ENCODE data around the gene SLC44A4. TPM values are rescaled to one million over a fixed set of nuclear protein-coding genes. Genes with fewer than 3 reads are reported as not detected.

Gene SLC44A4
- total RNA-seq (2021) (not detected in 2 replicates), Bru-seq, nascent RNA (percentile 18 among the genes with signal in this experiment), BruChase-seq, experiment 1, labeled RNA remaining after a 2-hour chase (percentile 14 among the genes with signal in this experiment), BruChase-seq, experiment 2, labeled RNA remaining after a 6-hour chase (percentile 17 among the genes with signal in this experiment)
- long read RNA-seq, partial matches to known transcripts, result 1 of 1 reads
- long read RNA-seq, other reads (novel, unspliced or antisense), result 0 of 1 reads

- no peak for DNase-seq (ENCODE audit: low spot score)
- Histone ChIP-seq H3K9me3 (ENCODE audit: low read depth, low read length, poor library complexity, severe bottlenecking) (no peaks in the 10 kb centered on the region), H3K27ac (ENCODE audit: low read depth, low read length, poor library complexity, severe bottlenecking) (no peak within 1 kb of the TSS), H3K36me3 (ENCODE audit: insufficient read depth, low read length, poor library complexity, severe bottlenecking) (peaks cover 40% of the 10 kb centered on the region), H3K4me1 (ENCODE audit: insufficient read depth, low read length, poor library complexity, severe bottlenecking) (no peaks in the 10 kb centered on the region), H3K27me3 (replicated peaks; ENCODE audit: insufficient read depth, low read depth, low read length, poor library complexity) (no peaks in the 10 kb centered on the region), H3K4me3 (ENCODE audit: low read depth, low read length, poor library complexity, severe bottlenecking) (no peak within 1 kb of the TSS)
- ChIA-PET POLR2A (ENCODE audit: low non-redundant PET) (interaction anchor here (0.6 kb wide), 1 partner anchor 15 kb away, joined by 3 read pairs; no protein-coding TSS in a partner anchor), CTCF (no interaction called here)
- no peak for TF ChIP-seq CTCF (conservative IDR thresholded peaks at IDR 0.05; ENCODE audit: low read depth, low read length)
- no peak for TF ChIP-seq EZH2 (IDR thresholded peaks at IDR 0.05; ENCODE audit: borderline replicate concordance, low read depth, low read length, poor library complexity, severe bottlenecking)
- no TSS peak for BruUV-seq (replicated peaks)
- intact Hi-C loops (cut with micrococcal nuclease; ENCODE audit: unreplicated experiment), result no loop called here
Observed at GRCh38 chr6:31878726-31879125, at the start of gene SLC44A4. Gene SLC44A4 (minus strand): TSS chr6:31878997. CDS start chr6:31878980, 17 bp downstream.

GRCh38 chr6:31928672-31928939, 49.8 kb upstream of the SLC44A4 start:
- BruUV-seq (replicated peaks), result no TSS peak

GRCh38 chr6:31927863-31928671, 49.3 kb upstream of the SLC44A4 start:
- Histone ChIP-seq H3K4me1 (ENCODE audit: insufficient read depth, low read length, poor library complexity, severe bottlenecking) (no peaks in the 10 kb centered on the region), H3K9me3 (ENCODE audit: low read depth, low read length, poor library complexity, severe bottlenecking) (no peaks in the 10 kb centered on the region), H3K4me3 (ENCODE audit: low read depth, low read length, poor library complexity, severe bottlenecking) (no peak overlapping the region), H3K27me3 (replicated peaks; ENCODE audit: insufficient read depth, low read depth, low read length, poor library complexity) (no peaks in the 10 kb centered on the region), H3K36me3 (ENCODE audit: insufficient read depth, low read length, poor library complexity, severe bottlenecking) (no peaks in the 10 kb centered on the region), H3K27ac (ENCODE audit: low read depth, low read length, poor library complexity, severe bottlenecking) (no peak overlapping the region)
- intact Hi-C loops (cut with micrococcal nuclease; ENCODE audit: unreplicated experiment), result no loop called here
- no peak for TF ChIP-seq CTCF (conservative IDR thresholded peaks at IDR 0.05; ENCODE audit: low read depth, low read length)
- CTCF ChIA-PET, result interaction anchor here (0.5 kb wide), 1 partner anchor 46 kb away, joined by 4 read pairs; no protein-coding TSS in a partner anchor
- no peak for DNase-seq (ENCODE audit: low spot score)
- no TSS peak for BruUV-seq (replicated peaks)
- POLR2A ChIA-PET (ENCODE audit: low non-redundant PET), result interaction anchor here (0.5 kb wide), 1 partner anchor 1963 kb away, joined by 3 read pairs; no protein-coding TSS in a partner anchor

More at GRCh38 chr6:31928672-31928939, 49.8 kb upstream of the SLC44A4 start:
- H3K27me3 ChIP-seq (replicated peaks; ENCODE audit: insufficient read depth, low read depth, low read length, poor library complexity), result no peaks in the 10 kb centered on the region
- H3K4me3 ChIP-seq (ENCODE audit: low read depth, low read length, poor library complexity, severe bottlenecking), result no peak overlapping the region
- ChIA-PET CTCF (interaction anchor here (0.5 kb wide), 1 partner anchor 47 kb away, joined by 4 read pairs; no protein-coding TSS in a partner anchor), POLR2A (ENCODE audit: low non-redundant PET) (interaction anchor here (0.5 kb wide), 1 partner anchor 1964 kb away, joined by 3 read pairs; no protein-coding TSS in a partner anchor)
- no peak for DNase-seq (ENCODE audit: low spot score)
- no peaks in the 10 kb centered on the region for H3K9me3 ChIP-seq (ENCODE audit: low read depth, low read length, poor library complexity, severe bottlenecking)
- no peaks in the 10 kb centered on the region for H3K36me3 ChIP-seq (ENCODE audit: insufficient read depth, low read length, poor library complexity, severe bottlenecking)
- no peak for TF ChIP-seq CTCF (conservative IDR thresholded peaks at IDR 0.05; ENCODE audit: low read depth, low read length)
- no peak for TF ChIP-seq EZH2 (IDR thresholded peaks at IDR 0.05; ENCODE audit: borderline replicate concordance, low read depth, low read length, poor library complexity, severe bottlenecking)
- no peak overlapping the region for H3K27ac ChIP-seq (ENCODE audit: low read depth, low read length, poor library complexity, severe bottlenecking)
- intact Hi-C loops (cut with micrococcal nuclease; ENCODE audit: unreplicated experiment), result no loop called here
- H3K4me1 ChIP-seq (ENCODE audit: insufficient read depth, low read length, poor library complexity, severe bottlenecking), result no peaks in the 10 kb centered on the region

All from A673 (cell line).